GM19468 (cell line): ENCODE measurements around the gene AKIRIN2.

ENCODE experiments used
- ATAC-seq: cut with Tn5 transposase; IDR thresholded peaks from one replicate; pipeline ENCODE4 v1.9.1; 2021; ENCODE audit warnings: mild to moderate bottlenecking, moderate library complexity, moderate number of reproducible peaks; ENCODE audit not compliant: unreplicated experiment; ENCODE audit errors: extremely low read depth

AKIRIN2 gene

GRCh38 chr6:87660226-87660911 lies 41.7 kb downstream of the AKIRIN2 start:
- ATAC-seq: no peak

DNA sequence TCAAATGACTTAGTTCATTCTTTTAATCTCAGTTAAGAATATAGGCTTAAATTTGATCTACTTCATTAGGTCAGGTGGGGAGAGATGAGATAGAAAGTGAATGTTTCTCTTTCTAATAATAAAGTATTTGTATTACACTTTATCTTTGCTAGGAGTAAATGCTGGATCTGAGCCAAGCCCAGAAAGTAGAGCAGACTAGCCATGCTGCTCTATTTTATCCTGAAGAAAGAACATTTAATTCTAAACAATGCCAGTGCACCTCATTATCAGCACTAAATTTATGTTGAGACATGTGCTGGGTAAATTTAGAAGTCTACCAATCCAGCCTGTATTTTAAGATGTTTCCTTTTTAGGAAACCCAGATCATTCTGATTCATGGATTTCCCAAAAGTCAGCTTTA lies 43.5 kb downstream of the AKIRIN2 start:
- ATAC-seq: no peak

GRCh38 chr6:87656857-87657256 lies 45.2 kb downstream of the AKIRIN2 start:
- ATAC-seq: peak; percentile 58

DNA sequence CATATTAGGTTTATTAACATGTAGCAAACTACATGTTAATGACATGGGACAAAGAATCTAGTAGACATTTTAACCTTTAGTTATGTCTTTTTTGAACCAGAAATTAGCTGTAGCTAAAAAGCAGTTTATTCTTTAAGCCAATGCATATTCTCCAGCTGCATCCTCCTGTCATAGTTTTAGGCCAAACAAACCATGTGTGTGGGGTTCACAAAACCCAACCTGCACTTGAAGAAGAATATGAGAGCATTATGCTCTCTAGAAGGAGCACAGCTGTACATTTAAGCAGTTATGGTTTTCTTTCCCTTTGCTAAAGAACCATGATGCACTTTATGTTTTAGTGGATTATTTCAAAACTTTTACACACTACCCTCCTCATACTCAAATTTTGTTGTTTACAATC lies 46.2 kb downstream of the AKIRIN2 start:
- no peak for ATAC-seq

- no peak for ATAC-seq
These were observed 47.1 kb downstream of the AKIRIN2 start for GRCh38 chr6:87654875-87655454.

- ATAC-seq: no peak
These were observed 47.9 kb downstream of the AKIRIN2 start for GRCh38 chr6:87654122-87654521.

- ATAC-seq: no peak
These were observed 48.7 kb downstream of the AKIRIN2 start for GRCh38 chr6:87653074-87653962.

DNA sequence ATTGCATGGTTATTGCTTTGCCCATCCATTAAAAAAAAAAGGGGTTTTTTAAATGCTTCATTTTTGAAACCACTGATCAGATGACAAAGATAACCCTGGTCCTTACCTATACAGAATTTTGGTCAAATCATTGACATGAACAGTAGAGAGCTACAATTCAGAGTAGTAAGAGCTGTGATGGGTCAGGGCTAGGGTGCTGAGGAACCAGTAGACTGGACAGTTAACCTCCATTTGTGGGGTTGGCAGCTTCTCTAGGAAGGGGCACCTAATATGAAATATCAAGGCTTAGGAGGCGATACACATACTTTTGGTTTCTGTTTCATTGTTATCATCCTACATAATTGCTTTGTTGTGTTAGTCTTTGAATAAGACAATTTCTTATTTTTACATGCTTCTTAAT lies 57.0 kb downstream of the AKIRIN2 start:
- no peak for ATAC-seq

GRCh38 chr6:87641065-87641692 lies 60.9 kb downstream of the AKIRIN2 start:
- no peak for ATAC-seq

GRCh38 chr6:87639373-87639772 lies 62.7 kb downstream of the AKIRIN2 start:
- ATAC-seq: no peak

DNA sequence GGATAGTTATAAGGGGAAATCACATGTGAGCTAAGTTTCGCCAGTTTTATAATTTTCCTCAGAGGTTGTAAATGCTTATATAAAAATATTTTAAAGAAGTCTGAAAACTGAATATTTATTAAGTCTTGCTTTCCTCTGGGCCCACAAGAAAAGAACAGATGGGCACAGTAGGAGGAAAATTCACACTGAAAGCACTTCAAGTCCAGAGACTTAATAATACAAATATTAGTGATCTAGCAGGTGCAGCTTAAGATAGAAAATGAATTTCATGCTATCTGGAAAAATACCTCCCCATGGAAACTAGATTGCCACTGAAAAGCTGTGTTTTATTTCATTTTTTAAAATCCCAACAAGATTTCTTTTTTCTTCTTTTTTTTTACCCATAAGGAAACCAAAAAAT lies 64.9 kb downstream of the AKIRIN2 start:
- ATAC-seq: no peak

- no peak for ATAC-seq
These were observed 65.7 kb downstream of the AKIRIN2 start for GRCh38 chr6:87636315-87636714.

GRCh38 chr6:87633851-87634250 lies 68.2 kb downstream of the AKIRIN2 start:
- ATAC-seq: no peak

GRCh38 chr6:87630746-87631145 lies 71.3 kb downstream of the AKIRIN2 start:
- no peak for ATAC-seq

DNA sequence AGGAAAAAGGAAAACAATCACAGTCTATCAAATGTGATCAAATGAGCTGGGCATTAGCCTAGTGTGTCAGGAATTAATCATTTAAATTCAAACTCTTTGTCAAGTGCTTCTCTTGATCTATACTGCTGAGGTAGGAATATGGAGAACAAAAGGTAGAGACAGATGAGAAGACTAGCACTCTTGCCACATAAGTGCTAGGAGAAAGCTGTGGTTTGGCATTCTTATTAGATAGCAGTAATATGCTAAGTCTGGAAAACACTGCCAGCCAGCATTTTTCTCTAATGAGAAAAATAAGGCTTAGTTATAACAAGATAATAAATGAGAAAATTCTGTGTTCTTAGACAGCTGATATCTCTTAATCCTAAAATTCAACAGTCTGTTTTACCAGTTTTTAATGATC lies 73.2 kb downstream of the AKIRIN2 start:
- ATAC-seq: no peak

- no peak for ATAC-seq
These were observed 73.6 kb downstream of the AKIRIN2 start for GRCh38 chr6:87628424-87628823.
